ENCODE data around the gene PMFBP1. TPM values are rescaled to one million over a fixed set of nuclear protein-coding genes. Genes with fewer than 3 reads are reported as not detected.

Gene PMFBP1
- total and polyA plus RNA-seq, 2 of the 4 experiments (the other 2 are of a cell fraction), result under 0.01 TPM; not detected in 1

DNA sequence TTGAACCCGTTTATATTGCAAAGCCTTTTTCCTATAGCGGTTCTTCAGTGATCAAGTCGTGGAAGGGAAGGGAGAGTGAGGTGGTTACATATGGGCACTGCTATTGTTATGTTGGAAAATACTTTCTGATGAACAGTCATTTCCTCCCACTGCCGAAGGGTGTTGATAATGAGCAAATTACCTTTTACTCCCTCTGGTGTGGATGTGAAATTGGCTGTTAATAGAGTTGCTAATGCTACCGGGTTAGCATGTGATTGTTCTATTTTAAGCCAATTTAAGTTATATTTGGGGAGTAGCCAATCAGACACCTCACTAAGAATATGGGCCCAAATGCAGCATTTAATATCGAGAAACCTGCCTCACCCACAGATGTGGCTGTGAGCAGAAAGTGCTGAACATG lies 15.6 kb upstream of the PMFBP1 start:
- POLR2A ChIA-PET (ENCODE audit: unreplicated experiment), result no interaction called here
- H3K18ac ChIP-seq (ENCODE audit: low read depth, low read length), result no peak overlapping the region
- in situ Hi-C loops (cut with MboI; ENCODE audit: low sequenced_read_pairs), result no loop called here
- no peak overlapping the region for H2BK20ac ChIP-seq (ENCODE audit: low read depth, low read length)
- no peak overlapping the region for H2AK9ac ChIP-seq (replicated peaks; ENCODE audit: low read depth, low read length, poor library complexity)
- no peak overlapping the region for H4K5ac ChIP-seq (ENCODE audit: low read depth, low read length)
- H3K79me1 ChIP-seq (ENCODE audit: low read depth in 1 of 2, low read length in 2 of 2), result no peaks in the 10 kb centered on the region
- no peak overlapping the region for H3K4me3 ChIP-seq (ENCODE audit: insufficient read depth, low read depth, low read length)
- no peak overlapping the region for H3K4me2 ChIP-seq (ENCODE audit: low read depth, low read length)
- CTCF ChIA-PET, result no interaction called here
- H3K27ac ChIP-seq (ENCODE audit: insufficient read depth, low read length), result no peak overlapping the region
- H4K8ac ChIP-seq (ENCODE audit: low read depth in 2 of 2, low read length in 2 of 2), result no peak overlapping the region
- H3K9ac ChIP-seq (ENCODE audit: low read depth, low read length), result no peak overlapping the region
- ATAC-seq (ENCODE audit: low read depth) (no peak), DNase-seq (no peak)
- H2BK15ac ChIP-seq (ENCODE audit: low read depth, low read length), result no peak overlapping the region
- H2BK120ac ChIP-seq (ENCODE audit: low read depth, low read length), result no peak overlapping the region
- H3K14ac ChIP-seq (replicated peaks; ENCODE audit: low read depth, low read length), result no peak overlapping the region
- H3K4me1 ChIP-seq (ENCODE audit: control insufficient read depth, insufficient read depth, low read length), result no peaks in the 10 kb centered on the region
- no peak overlapping the region for H3K4ac ChIP-seq (ENCODE audit: low read depth, low read length)
- no peak overlapping the region for H4K91ac ChIP-seq (ENCODE audit: insufficient read depth, low read depth, low read length)
- no peaks in the 10 kb centered on the region for H4K20me1 ChIP-seq (ENCODE audit: insufficient read depth, low read length)
- H2BK5ac ChIP-seq (ENCODE audit: low read depth, low read length, poor library complexity, severe bottlenecking), result no peak overlapping the region
- BruUV-seq (replicated peaks), result no TSS peak
- H2AFZ ChIP-seq (replicated peaks; ENCODE audit: low read length, poor library complexity), result no peak overlapping the region
- no peaks in the 10 kb centered on the region for H3K36me3 ChIP-seq (ENCODE audit: control insufficient read depth, insufficient read depth, low read length)
- dilution Hi-C loops (cut with HindIII; ENCODE audit: low sequenced_read_pairs, unreplicated experiment), result no loop called here
- H3K23ac ChIP-seq (ENCODE audit: low read depth, low read length), result no peak overlapping the region
- H3K27me3 ChIP-seq (ENCODE audit: control insufficient read depth, insufficient read depth, low read length), result no peaks in the 10 kb centered on the region
- no peak overlapping the region for H3K56ac ChIP-seq (ENCODE audit: extremely low read depth, insufficient read depth, low read length)
- TF ChIP-seq, protein P1, sequence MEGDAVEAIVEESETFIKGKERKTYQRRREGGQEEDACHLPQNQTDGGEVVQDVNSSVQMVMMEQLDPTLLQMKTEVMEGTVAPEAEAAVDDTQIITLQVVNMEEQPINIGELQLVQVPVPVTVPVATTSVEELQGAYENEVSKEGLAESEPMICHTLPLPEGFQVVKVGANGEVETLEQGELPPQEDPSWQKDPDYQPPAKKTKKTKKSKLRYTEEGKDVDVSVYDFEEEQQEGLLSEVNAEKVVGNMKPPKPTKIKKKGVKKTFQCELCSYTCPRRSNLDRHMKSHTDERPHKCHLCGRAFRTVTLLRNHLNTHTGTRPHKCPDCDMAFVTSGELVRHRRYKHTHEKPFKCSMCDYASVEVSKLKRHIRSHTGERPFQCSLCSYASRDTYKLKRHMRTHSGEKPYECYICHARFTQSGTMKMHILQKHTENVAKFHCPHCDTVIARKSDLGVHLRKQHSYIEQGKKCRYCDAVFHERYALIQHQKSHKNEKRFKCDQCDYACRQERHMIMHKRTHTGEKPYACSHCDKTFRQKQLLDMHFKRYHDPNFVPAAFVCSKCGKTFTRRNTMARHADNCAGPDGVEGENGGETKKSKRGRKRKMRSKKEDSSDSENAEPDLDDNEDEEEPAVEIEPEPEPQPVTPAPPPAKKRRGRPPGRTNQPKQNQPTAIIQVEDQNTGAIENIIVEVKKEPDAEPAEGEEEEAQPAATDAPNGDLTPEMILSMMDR (conservative IDR thresholded peaks at IDR 0.05; ENCODE audit: low read depth, low read length), result no peak
- TF ChIP-seq CHD1 (IDR thresholded peaks at IDR 0.05; ENCODE audit: low read depth, low read length) (no peak), FOS (IDR thresholded peaks at IDR 0.05; ENCODE audit: low read depth, low read length) (no peak), MXI1 (IDR thresholded peaks at IDR 0.05; ENCODE audit: borderline replicate concordance, low read depth, low read length) (no peak), RCOR1 (IDR thresholded peaks at IDR 0.05; ENCODE audit: insufficient replicate concordance, low read length) (no peak), RFX5 (IDR thresholded peaks at IDR 0.05; ENCODE audit: low read depth, low read length) (no peak), MAFK (IDR thresholded peaks at IDR 0.05; ENCODE audit: low read depth, low read length) (no peak), RAD21 (IDR thresholded peaks at IDR 0.05; ENCODE audit: low read length) (no peak), POLR2A (IDR thresholded peaks at IDR 0.05; ENCODE audit: low read depth, low read length) (no peak), NFE2L2 (IDR thresholded peaks at IDR 0.05; ENCODE audit: low read depth, low read length) (no peak), BHLHE40 (IDR thresholded peaks at IDR 0.05; ENCODE audit: low read depth, low read length) (no peak), SMC3 (IDR thresholded peaks at IDR 0.05; ENCODE audit: low read depth, low read length) (no peak), MAZ (IDR thresholded peaks at IDR 0.05; ENCODE audit: borderline replicate concordance, low read depth, low read length) (no peak)
- peaks cover 2% of the 10 kb centered on the region; the same call in 1 of the 2 replicates for H3K9me3 ChIP-seq (ENCODE audit: control insufficient read depth, insufficient read depth, low read length)
- no CpG with 5 or more reads among the region's 6 CpGs for WGBS, 2 experiments (ENCODE audit: extremely low coverage in 2 of 2, insufficient read length in 1 of 2)
- intact Hi-C loops (cut with micrococcal nuclease), result no loop called here
- no peak overlapping the region for H2AK5ac ChIP-seq (ENCODE audit: low read depth, low read length)
- no peaks in the 10 kb centered on the region for H3K9me1 ChIP-seq (ENCODE audit: insufficient read depth, low read length)

Data from IMR-90 (cell line).